ENCODE data around the gene SLC38A10.

Gene SLC38A10

DNA sequence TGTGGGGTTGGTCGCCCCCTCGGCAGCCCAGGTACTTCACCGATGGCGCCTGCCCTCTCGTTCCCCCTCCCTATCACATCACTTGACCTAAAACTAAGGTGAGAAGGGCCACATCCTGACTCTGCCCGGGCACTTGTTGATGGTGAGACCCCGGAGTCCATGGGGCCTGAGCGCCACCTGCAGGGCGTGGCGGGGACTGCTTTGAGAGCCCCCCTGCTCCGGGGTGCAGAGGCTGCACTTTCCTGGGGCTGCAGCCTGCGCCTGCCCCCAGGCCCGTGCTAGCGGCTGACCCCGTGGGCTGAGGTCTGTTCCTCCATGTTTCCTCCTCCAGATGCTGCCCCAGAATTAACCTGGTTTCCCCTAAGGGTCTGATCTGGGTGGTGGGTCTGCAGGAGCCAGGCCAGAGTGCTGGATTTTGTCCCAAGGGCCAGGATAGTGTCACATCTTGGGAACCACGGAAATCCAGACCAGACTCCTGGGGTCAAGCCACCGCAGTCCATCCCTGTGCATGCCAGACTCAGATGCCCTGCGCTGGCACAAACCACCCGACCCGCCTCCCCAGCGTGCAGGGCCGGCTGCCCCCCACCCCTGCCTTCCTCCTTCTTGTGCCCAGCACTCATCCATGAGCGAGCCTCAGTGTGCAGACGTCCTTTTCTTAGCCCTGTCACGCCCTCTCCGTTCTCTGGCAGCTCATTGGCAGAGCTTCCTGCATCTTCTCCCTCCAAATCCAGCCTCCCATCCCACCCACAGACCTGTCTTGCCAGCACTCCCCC is 53.3 kb downstream of the SLC38A10 start:
- DNase-seq (ENCODE audit: low spot score), result peak; percentile 90

GRCh38 chr17:81241203-81241602 is 53.9 kb downstream of the SLC38A10 start:
- DNase-seq (ENCODE audit: low spot score), result no peak

- DNase-seq (ENCODE audit: low spot score), result no peak
These were observed 54.3 kb downstream of the SLC38A10 start for GRCh38 chr17:81240761-81241160.

GRCh38 chr17:81239714-81240555 is 55.2 kb downstream of the SLC38A10 start:
- DNase-seq (ENCODE audit: low spot score), result no peak

GRCh38 chr17:81238815-81239713 is 56.0 kb downstream of the SLC38A10 start, which contains the start of the genes NDUFAF8 and TEPSIN:
NDUFAF8 (plus strand) TSS chr17:81239318; CDS start chr17:81239364, 46 bp downstream.
TEPSIN (minus strand) TSS chr17:81239055; CDS start chr17:81239033, 22 bp downstream.
- peak; percentile 100 for DNase-seq (ENCODE audit: low spot score)

DNA sequence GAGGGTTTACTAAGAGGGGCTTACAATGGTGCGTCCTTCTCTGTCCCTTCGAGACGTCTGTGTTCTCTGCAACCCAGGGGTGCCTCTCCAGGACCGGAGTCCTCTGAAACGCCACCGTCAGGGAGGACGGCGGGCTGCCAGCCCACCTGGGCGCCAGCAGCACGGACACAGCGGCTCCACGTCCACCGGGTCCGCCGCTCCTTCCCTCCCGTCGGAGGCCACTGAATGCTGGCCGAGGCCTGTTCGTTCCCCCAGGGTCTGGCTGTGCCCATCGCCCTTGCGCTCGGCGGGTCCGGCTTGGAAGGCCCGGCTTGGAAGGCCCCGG is 56.7 kb downstream of the SLC38A10 start:
- no peak for DNase-seq (ENCODE audit: low spot score)

DNA sequence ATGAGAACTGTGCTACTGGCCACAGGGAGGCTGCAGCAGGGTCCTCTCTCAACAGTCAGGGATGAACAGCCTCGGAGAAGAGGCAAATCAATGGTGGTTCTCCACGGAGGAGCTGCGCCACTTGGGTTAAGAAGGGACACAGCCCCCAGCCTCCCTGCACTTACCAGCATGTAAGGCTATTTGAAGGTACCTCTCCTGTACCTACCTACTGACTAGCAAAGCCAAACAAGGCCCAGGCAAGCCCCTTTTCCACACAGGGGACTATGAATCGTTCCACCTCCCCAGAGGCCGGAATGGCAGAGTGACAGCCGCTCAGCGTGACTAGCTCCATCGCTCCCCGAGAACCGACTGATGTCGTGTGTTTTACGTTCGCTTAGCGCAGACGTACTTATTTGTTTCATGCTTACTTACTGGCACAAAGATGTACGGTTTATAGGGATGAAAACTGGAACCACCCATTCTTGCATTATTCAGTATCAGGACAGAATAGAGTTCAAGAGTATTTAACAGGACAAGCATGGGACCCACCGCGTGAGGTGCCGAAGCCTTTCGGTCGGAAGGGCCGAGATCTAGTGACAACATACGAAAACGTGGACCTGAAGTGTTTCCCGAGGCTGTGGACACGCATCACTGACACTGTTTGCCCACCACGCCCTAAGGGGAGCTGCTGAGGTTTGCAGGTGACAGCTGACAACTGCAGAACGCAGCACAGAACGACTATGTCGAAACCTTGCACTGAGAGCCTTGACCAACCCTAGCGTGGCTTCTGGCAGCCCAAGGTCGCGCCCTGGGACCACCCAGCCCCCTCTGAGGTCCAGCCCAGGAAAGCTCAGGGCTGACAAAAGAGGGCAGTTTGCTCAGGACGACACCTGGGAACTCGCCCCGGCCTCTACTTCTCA is 57.3 kb downstream of the SLC38A10 start:
- DNase-seq (ENCODE audit: low spot score), result no peak

DNA sequence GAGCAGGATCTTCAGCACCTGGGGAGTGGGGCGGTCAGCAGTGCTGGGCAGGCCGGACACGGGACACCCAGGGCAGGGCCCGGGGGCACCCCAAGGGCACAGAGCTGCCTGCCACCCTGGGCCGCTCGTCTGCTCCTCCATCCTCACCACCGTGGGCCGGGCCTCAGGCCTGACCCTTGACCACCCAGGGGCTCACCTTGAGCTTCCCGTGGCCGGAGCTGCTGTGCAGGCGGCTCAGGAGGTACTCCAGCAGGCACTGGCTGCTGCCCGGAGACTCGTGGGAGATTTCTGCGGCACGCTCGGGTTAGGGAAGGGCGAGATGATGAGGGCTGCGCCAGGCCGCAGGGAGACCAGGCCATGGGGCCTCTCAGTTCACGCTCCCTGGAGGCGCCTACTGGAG is 58.3 kb downstream of the SLC38A10 start:
- DNase-seq (ENCODE audit: low spot score), result no peak

- no peak for DNase-seq (ENCODE audit: low spot score)
These were observed 59.0 kb downstream of the SLC38A10 start for GRCh38 chr17:81235822-81236740.

DNA sequence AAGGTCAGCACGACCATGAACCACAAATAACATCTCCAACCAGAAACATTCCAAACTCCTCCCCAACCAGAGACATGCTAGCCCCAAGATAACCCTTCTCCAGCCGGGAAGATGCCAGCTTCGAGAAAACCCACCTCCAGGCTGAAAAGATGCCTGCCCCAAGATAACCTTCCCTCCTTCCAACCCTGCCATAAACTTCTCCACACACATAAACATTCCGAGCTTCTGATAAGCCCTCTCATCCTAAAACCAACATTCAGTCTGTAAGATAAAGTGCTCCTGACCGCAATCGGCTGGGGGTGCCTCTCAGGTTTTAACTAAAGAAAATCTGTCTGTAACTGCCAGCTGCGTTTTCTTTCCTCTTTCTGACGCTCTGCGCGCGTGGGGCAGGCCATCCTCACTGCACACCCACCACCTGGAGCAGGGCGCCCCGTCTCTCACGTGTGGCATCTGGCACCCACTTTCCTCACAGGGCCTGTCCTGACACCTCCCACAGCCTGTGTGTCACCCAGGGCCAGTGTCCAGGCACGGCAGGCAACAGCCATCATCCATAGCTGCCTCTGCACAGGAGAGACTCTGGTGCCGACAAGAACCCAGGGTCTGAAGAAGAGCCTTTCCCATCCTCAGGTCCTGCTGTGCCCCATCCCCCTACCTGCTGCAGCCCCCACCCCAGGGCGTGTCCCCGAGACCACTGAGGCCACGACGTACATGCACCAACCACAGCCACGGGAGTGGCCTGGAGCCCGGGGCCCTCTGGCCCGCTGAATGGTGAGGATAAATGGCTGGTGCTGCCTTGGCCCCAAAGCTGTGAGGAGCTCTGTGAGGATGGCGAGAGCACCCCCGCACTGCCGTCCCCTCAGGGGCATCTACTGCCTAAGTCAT is 59.9 kb downstream of the SLC38A10 start:
- no peak for DNase-seq (ENCODE audit: low spot score)

DNA sequence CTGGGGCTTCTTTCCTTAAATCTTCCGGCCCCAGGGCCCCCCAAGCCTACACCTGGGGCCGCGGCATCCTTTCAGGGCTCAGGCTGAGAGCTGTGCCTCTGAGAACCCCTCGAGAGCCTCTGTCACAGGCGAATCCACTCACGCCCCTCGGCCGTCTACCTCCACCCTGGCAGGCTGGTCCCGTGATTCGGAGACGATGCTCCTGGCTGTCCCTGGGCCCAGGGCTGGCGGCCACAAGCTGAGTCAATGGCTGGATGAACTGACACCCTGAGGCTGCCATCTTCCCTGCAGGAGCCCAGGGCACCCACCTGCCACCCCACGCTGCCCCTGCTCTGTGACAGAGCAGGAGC is 60.6 kb downstream of the SLC38A10 start:
- no peak for DNase-seq (ENCODE audit: low spot score)

GRCh38 chr17:81233811-81234505 is 61.1 kb downstream of the SLC38A10 start:
- no peak for DNase-seq (ENCODE audit: low spot score)

- DNase-seq (ENCODE audit: low spot score), result no peak
These were observed 61.8 kb downstream of the SLC38A10 start for GRCh38 chr17:81233316-81233715.

- DNase-seq (ENCODE audit: low spot score), result no peak
These were observed 62.4 kb downstream of the SLC38A10 start for GRCh38 chr17:81232616-81233241.

GRCh38 chr17:81231766-81232581 is 63.1 kb downstream of the SLC38A10 start:
- DNase-seq (ENCODE audit: low spot score), result no peak

- no peak for DNase-seq (ENCODE audit: low spot score)
These were observed 63.9 kb downstream of the SLC38A10 start for GRCh38 chr17:81231121-81231645.
